Measurements from ENCODE around the gene C17orf67. TPM values are rescaled to one million over a fixed set of nuclear protein-coding genes. Genes with fewer than 3 reads are reported as not detected.

The C17orf67 gene
- total and polyA plus RNA-seq, 2 of the 13 experiments (the other 11 are each of a cell fraction or from before 2014, with no cell fraction given) = 0.41 to 0.86 TPM

- no peaks in the 10 kb centered on the region for H3K36me3 ChIP-seq (replicated peaks in 1 of 2; ENCODE audit: control insufficient read depth in 1 of 2, insufficient read depth in 2 of 2, low read length in 2 of 2)
- H3K27me3 ChIP-seq (ENCODE audit: control insufficient read depth in 1 of 2, insufficient read depth in 2 of 2, low read length in 2 of 2) = peaks cover 0 to 24% of the 10 kb centered on the region in 2 experiments; a peak in 4 of 5 replicates
- no peak for DNase-seq (ENCODE audit: low spot score)
- intact Hi-C loops (cut with micrococcal nuclease; ENCODE audit: unreplicated experiment) (no loop called here), in situ Hi-C loops (cut with HindIII; ENCODE audit: extremely low pct_ligation_motif_present, low pct_unique_long_range_greater_than_20kb) (no loop called here)
- ChIA-PET CTCF (ENCODE audit: low intra/inter-chr PET ratio, low total read pairs) (no interaction called here), POLR2A (interaction anchor here (1.2 kb wide), 1 partner anchor 15 kb away, joined by 3 read pairs; no protein-coding TSS in a partner anchor)
- H3K9me3 ChIP-seq (ENCODE audit: low read length) = no peaks in the 10 kb centered on the region
- H3K4me3 ChIP-seq (replicated peaks in 1 of 3; ENCODE audit: insufficient read depth in 1 of 3, low read depth in 2 of 3, low read length in 3 of 3) = no peak overlapping the region
- BruUV-seq (replicated peaks) = no TSS peak
- no peak for FAIRE-seq
- H3K27ac ChIP-seq (ENCODE audit: extremely low read length, insufficient read depth, low read length) = no peak overlapping the region
- no peaks in the 10 kb centered on the region for H4K20me1 ChIP-seq (ENCODE audit: insufficient read depth, low read length)
- H3K9ac ChIP-seq (ENCODE audit: insufficient read depth, low read depth, low read length) = no peak overlapping the region
- TF ChIP-seq ZNF468 (CRISPR knock-in tag; IDR thresholded peaks at IDR 0.05) = no peak
- peak; percentile 19; the same call in 1 of the 2 replicates for TF ChIP-seq HNF4A (CRISPR knock-in tag; IDR thresholded peaks at IDR 0.05)
- H2AFZ ChIP-seq (ENCODE audit: low read length) = no peak overlapping the region
- no peaks in the 10 kb centered on the region for H3K79me2 ChIP-seq (ENCODE audit: insufficient read depth, low read length)
- ATAC-seq = peak; percentile 42
- H3K4me2 ChIP-seq (ENCODE audit: low read depth, low read length) = peak overlapping the region; percentile 33; the same call in 1 of the 2 replicates
- 11% methylated on average over 8 of the region's 9 CpGs for WGBS (ENCODE audit: low lambda C conversion rate)
- peaks cover 26% of the 10 kb centered on the region for H3K4me1 ChIP-seq (ENCODE audit: insufficient read depth, low read length)
Measured at GRCh38 chr17:56785997-56786680, 47.6 kb downstream of the C17orf67 start.

DNA sequence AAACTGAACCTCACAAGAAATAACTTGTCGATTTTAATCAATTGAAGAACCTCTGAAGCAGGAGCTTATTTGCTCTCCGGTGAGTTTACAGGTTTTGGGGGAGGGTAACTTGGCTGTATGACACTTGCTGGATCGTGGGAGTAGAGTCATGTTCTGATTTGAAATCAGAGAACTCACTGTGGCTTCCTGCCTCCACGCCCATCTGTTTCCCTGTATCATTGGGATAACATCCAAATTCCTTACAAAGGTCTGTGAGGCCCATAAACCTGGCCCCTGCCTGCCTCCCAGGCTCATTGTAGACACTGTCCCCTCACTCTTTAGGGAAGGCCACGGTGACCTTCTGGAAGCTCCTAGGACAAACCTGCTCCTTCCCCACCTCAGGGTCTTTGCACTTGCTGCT lies 48.3 kb downstream of the C17orf67 start:
- CTCF ChIA-PET (ENCODE audit: low intra/inter-chr PET ratio, low total read pairs) = no interaction called here
- Histone ChIP-seq H3K27ac (ENCODE audit: extremely low read length, insufficient read depth, low read length) (no peak overlapping the region), H3K9ac (ENCODE audit: insufficient read depth, low read depth, low read length) (no peak overlapping the region), H3K79me2 (ENCODE audit: insufficient read depth, low read length) (no peaks in the 10 kb centered on the region), H2AFZ (ENCODE audit: low read length) (no peak overlapping the region), H4K20me1 (ENCODE audit: insufficient read depth, low read length) (no peaks in the 10 kb centered on the region), H3K4me1 (ENCODE audit: insufficient read depth, low read length) (peaks cover 31% of the 10 kb centered on the region), H3K27me3 (ENCODE audit: control insufficient read depth in 1 of 2, insufficient read depth in 2 of 2, low read length in 2 of 2) (peaks cover 0 to 32% of the 10 kb centered on the region in 2 experiments; a peak in 4 of 5 replicates), H3K9me3 (ENCODE audit: low read length) (no peaks in the 10 kb centered on the region), H3K4me2 (ENCODE audit: low read depth, low read length) (no peak overlapping the region), H3K36me3 (replicated peaks in 1 of 2; ENCODE audit: control insufficient read depth in 1 of 2, insufficient read depth in 2 of 2, low read length in 2 of 2) (no peaks in the 10 kb centered on the region), H3K4me3 (replicated peaks in 1 of 3; ENCODE audit: insufficient read depth in 1 of 3, low read depth in 2 of 3, low read length in 3 of 3) (no peak overlapping the region)
- intact Hi-C loops (cut with micrococcal nuclease; ENCODE audit: unreplicated experiment) (no loop called here), in situ Hi-C loops (cut with HindIII; ENCODE audit: extremely low pct_ligation_motif_present, low pct_unique_long_range_greater_than_20kb) (no loop called here)
- no peak for TF ChIP-seq ZNF441 (CRISPR knock-in tag; IDR thresholded peaks at IDR 0.05; ENCODE audit: borderline replicate concordance)
- TF ChIP-seq TEF (CRISPR knock-in tag; IDR thresholded peaks at IDR 0.05) = no peak
- no peak for TF ChIP-seq NFYB (CRISPR knock-in tag; IDR thresholded peaks at IDR 0.05)
- TF ChIP-seq EP300 (IDR thresholded peaks at IDR 0.05; ENCODE audit: low read depth in 2 of 2, low read length in 2 of 2) = no peak
- no peak for TF ChIP-seq EP300 (CRISPR knock-in tag; IDR thresholded peaks at IDR 0.05; ENCODE audit: borderline replicate concordance)
- TF ChIP-seq SCMH1 (CRISPR knock-in tag; IDR thresholded peaks at IDR 0.05; ENCODE audit: borderline replicate concordance) = no peak
- no peak for TF ChIP-seq ZNF572 (CRISPR knock-in tag; IDR thresholded peaks at IDR 0.05)
- TF ChIP-seq ZNF768 (CRISPR knock-in tag; IDR thresholded peaks at IDR 0.05) = no peak
- no peak for TF ChIP-seq IKZF1 (IDR thresholded peaks at IDR 0.05)
- no peak for FAIRE-seq
- POLR2A ChIA-PET = no interaction called here
- BruUV-seq (replicated peaks) = no TSS peak
- ATAC-seq = no peak
- DNase-seq (ENCODE audit: low spot score) = no peak
- 24% methylated on average over 5 of the region's 5 CpGs for WGBS (ENCODE audit: low lambda C conversion rate)
